K562 (cell line): ENCODE measurements around the gene PPP1R14D. TPM values are rescaled to one million over a fixed set of nuclear protein-coding genes. Genes with fewer than 3 reads are reported as not detected.

Source experiments
- BRD4 ChIP-seq: fragments of 200-600 bp; sonication (generic); IDR thresholded peaks from 2 replicates; pipeline ENCODE4 v1.6.1; 2017; ENCODE audit warnings: inconsistent platforms
- CEBPZ ChIP-seq: fragments of 150-350 bp; IDR thresholded peaks from 2 replicates; pipeline ENCODE4 v1.6.1; 2014; ENCODE audit warnings: low read depth, mild to moderate bottlenecking, low read length, borderline replicate concordance
- CREB3L1 ChIP-seq: fragments of 450-650 bp; IDR thresholded peaks from 2 replicates; pipeline ENCODE4 v1.6.1; 2014; ENCODE audit warnings: low read depth, mild to moderate bottlenecking, moderate library complexity, borderline replicate concordance
- ETS1 ChIP-seq: conservative IDR thresholded peaks from 2 replicates; pipeline ENCODE4 v1.6.1; 2011; ENCODE audit warnings: low read depth, mild to moderate bottlenecking, low read length; ENCODE audit not compliant: control insufficient read depth
- HDAC6 ChIP-seq: IDR thresholded peaks from 2 replicates; pipeline ENCODE4 v1.6.1; 2012; ENCODE audit warnings: low read depth, mild to moderate bottlenecking, control low read depth, inconsistent platforms, low read length, moderate library complexity
- JUND ChIP-seq, 2 experiments: IDR thresholded peaks; 2 replicates in 1 of 2; 3 replicates in 1 of 2; pipeline ENCODE4 v1.6.1; 2011; ENCODE audit warnings: borderline replicate concordance in 2 of 2, low read depth in 2 of 2, low read length in 2 of 2, improper control_type of control experiment in 1 of 2, missing biosample characterization in 1 of 2, missing genetic modification characterization in 1 of 2, missing genetic modification reagents in 1 of 2
- THRB ChIP-seq: fragments of 450-650 bp; formaldehyde crosslinking; conservative IDR thresholded peaks from 2 replicates; pipeline ENCODE4 v1.4.0; 2022; ENCODE audit warnings: mild to moderate bottlenecking, missing genetic modification characterization
- TSHZ1 ChIP-seq: fragments of 250-450 bp; sonication (Bioruptor Pico); IDR thresholded peaks from 2 replicates; pipeline ENCODE4 v1.4.0; 2020; ENCODE audit warnings: mild to moderate bottlenecking, moderate library complexity
- U2AF2 ChIP-seq: fragments of 200-400 bp; formaldehyde crosslinking; optimal IDR thresholded peaks from 2 replicates; pipeline ENCODE3; 2017; ENCODE audit warnings: low read depth, mild to moderate bottlenecking, low read length
- ZBTB8A ChIP-seq: fragments of 450-650 bp; IDR thresholded peaks from 2 replicates; pipeline ENCODE4 v1.6.1; 2018; ENCODE audit warnings: mild to moderate bottlenecking, moderate library complexity; ENCODE audit not compliant: partially characterized antibody
- ZFPM2 ChIP-seq: fragments of 250-450 bp; sonication (Bioruptor Pico); IDR thresholded peaks from 2 replicates; pipeline ENCODE4 v1.5.1; 2022; ENCODE audit warnings: mild to moderate bottlenecking
- ZNF717 ChIP-seq: fragments of 250-450 bp; sonication (Bioruptor Pico); IDR thresholded peaks from 2 replicates; pipeline ENCODE4 v1.5.0; 2021
- polyA plus RNA-seq, 8 experiments: library from polyadenylated mRNA; depleted of rRNA in 4 of 8; stranded (reverse) in 5 of 8; unstranded in 3 of 8; fragments of >200 nt; fragmentation: Nextera tagmentation in 2 of 8; fragmentation: Illumina TruSeq in 1 of 8; extraction: Ambion mirVana in 2 of 8; extraction: Trizol in 1 of 8; gene quantifications; 2 replicates each; pipeline versions ENCODE4 v1.2.1 to v1.2.3, GENCODE V29; 2011 to 2014; ENCODE audit warnings: inconsistent platforms in 1 of 8, missing spikeins in 1 of 8
- total RNA-seq, 7 experiments: library from RNA; depleted of rRNA in 6 of 7; stranded (reverse); fragments of >200 nt in 6 of 7; fragmentation: Illumina TruSeq in 2 of 7; extraction: Trizol in 2 of 7; gene quantifications; 2 replicates each; pipeline versions ENCODE4 v1.2.1 to v1.2.3, GENCODE V29; 2011 to 2021; ENCODE audit warnings: low replicate concordance in 1 of 7

Gene PPP1R14D
- total and polyA plus RNA-seq, 9 of the 15 experiments (the other 6 are each of a cell fraction or from before 2014, with no cell fraction given): 0.11 to 0.18 TPM; not detected in 7

GRCh38 chr15:40825661-40826422, 2.7 kb downstream of the PPP1R14D start (continued):
- TF ChIP-seq ZFPM2 (CRISPR knock-in tag) (no peak), HDAC6 (no peak), CREB3L1 (no peak), ETS1 (no peak), ZNF717 (CRISPR knock-in tag) (no peak), CEBPZ (no peak), BRD4 (no peak), THRB (CRISPR knock-in tag) (peak; percentile 59; the same call in 1 of the 2 replicates), TSHZ1 (CRISPR knock-in tag) (no peak), ZBTB8A (no peak), U2AF2 (no peak), JUND (IDR thresholded peaks at IDR 0.05; ENCODE audit: borderline replicate concordance, low read depth, low read length) (peak; percentile 55; the same call in 1 of the 2 replicates), JUND (tag; IDR thresholded peaks at IDR 0.05; ENCODE audit: borderline replicate concordance, low read depth, low read length) (peak; percentile 25; the same call in 1 of the 3 replicates)
